Measurements from ENCODE around the gene CALM3. TPM values are rescaled to one million over a fixed set of nuclear protein-coding genes. Genes with fewer than 3 reads are reported as not detected.

CALM3 gene
- total RNA-seq, 1 experiment from 2014 or later: 126 TPM

GRCh38 chr19:46629546-46630025 lies 28.5 kb downstream of the CALM3 start:
- in situ Hi-C loops (cut with HindIII; ENCODE audit: low pct_unique_long_range_greater_than_20kb, low sequenced_read_pairs): no loop called here
- DNase-seq (ENCODE audit: low read depth): no peak

DNA sequence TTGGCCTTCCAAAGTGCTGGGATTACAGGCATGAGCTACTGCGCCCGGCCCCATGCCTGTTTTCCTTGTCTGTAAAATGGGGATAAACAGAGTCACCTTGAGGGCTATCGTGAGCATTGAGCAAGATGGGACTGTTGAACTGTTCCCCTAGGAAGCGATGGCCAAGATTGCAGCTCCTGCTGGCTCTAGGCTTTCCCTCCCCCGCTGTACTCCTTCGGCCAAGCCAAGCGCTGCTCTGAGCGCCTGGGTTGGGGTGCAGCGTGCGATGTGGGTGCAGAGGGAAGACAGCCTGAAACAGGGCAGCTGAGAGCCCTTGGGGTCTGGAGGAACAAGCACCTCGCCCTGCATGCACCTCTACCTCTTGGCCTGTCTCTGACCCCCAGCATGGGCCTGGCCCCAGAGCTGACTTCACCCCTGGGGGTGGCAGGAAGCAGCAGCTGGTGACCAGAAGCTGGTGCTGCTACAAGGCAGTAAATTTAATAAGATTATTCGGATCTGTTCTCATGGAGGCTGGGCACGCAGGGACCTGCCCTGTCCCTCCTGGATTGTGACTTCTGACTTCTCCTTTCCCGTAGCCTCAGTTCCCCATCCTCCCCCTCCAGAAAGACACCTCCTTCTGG lies 29.6 kb downstream of the CALM3 start:
- in situ Hi-C loops (cut with HindIII; ENCODE audit: low pct_unique_long_range_greater_than_20kb, low sequenced_read_pairs): no loop called here
- DNase-seq (ENCODE audit: low read depth): no peak

DNA sequence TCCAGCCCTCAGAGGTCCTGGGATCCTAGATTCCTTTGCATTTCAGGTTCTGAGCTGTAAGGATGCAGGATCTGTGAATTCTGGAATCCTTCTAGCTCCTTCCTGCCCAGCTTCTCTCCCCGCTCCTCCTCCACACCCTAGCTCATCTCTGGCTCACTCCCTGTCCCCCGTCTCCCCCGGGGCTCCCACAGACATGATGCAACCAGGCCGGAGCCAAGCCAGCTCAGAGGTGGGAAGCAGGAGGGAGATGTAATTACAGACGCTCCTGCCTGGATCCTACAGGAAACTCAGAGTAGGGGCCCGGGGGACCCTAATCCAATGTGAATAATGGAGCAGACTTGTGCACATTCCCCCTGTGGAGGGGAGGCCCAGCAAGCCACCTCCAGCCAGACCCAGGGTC lies 30.4 kb downstream of the CALM3 start:
- DNase-seq (ENCODE audit: low read depth): no peak

GRCh38 chr19:46633130-46633529 lies 32.0 kb downstream of the CALM3 start:
- no peak for DNase-seq (ENCODE audit: low read depth)
- in situ Hi-C loops (cut with HindIII; ENCODE audit: low pct_unique_long_range_greater_than_20kb, low sequenced_read_pairs): no loop called here

More for the DNA sequence above, 30.4 kb downstream of the CALM3 start:
- in situ Hi-C loops (cut with HindIII; ENCODE audit: low pct_unique_long_range_greater_than_20kb, low sequenced_read_pairs): no loop called here

GRCh38 chr19:46634045-46634655 lies 33.0 kb downstream of the CALM3 start:
- in situ Hi-C loops (cut with HindIII; ENCODE audit: low pct_unique_long_range_greater_than_20kb, low sequenced_read_pairs): no loop called here
- DNase-seq (ENCODE audit: low read depth): peak; percentile 70

DNA sequence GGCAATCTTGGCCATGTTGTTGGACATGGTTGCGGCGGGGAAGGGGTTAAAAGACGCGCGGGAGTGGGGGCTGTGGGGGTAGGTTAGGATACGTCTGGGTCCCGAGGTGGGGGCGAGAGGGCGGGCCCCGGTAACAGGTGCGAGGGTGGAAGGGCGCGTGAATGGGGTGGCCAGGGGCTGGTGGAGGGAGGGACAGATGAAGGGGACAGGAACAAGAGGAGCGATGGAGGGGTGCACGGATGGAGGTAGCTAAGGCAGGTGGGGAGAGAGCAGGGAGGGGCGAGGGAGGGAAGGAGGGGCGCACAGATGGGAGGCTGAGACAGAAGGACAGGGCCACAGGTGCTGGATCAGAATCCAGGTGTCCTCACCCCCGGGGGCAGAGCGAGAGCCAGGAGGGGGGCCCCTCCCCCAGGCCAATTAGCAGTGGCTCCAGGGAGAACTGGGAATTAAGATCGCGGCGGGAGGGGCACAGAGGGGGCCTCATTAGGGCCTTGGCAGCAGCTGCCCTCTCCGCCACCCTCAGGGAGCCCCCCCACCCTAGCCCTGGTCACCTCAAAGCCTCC lies 33.6 kb downstream of the CALM3 start:
- no peak for DNase-seq (ENCODE audit: low read depth)
- in situ Hi-C loops (cut with HindIII; ENCODE audit: low pct_unique_long_range_greater_than_20kb, low sequenced_read_pairs): no loop called here

DNA sequence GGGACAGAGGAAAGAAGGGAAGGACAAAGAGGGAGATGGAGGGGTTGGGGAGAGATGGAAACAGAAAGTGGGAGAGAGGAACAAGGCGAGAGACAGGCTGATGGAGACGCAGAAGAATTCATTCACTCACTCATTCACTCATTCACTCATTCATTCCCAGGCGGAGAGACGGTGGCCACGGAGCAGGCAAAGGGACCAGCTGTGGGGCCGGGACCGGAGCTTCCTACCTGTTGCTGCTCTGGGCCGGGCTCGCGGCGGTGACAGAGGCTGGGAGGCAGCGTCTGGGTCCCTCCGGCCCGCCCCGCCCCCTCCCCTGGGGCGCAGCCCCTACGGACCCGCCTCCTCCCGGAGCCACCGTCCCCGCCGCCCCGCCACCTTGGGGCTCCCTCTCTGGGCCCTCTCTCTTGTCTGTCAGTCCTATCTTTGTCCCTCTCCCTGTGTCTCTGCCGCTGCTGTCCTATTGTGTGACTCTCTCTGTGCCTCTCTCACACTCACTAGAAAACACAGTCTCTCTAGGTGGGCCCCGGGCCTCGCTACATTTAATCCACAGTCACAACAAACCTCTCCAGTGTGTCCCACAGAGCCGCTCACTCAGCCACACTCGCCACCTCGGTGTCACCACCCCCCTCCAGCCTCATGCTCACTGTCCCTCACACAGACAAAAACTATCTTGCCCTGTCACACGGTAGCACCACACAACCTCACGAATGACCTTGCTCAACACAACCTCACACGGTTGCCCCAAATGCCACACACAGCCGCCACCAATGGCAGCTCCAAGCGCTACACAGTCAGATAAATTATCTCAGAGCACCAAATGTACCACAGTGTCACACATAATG lies 35.0 kb downstream of the CALM3 start, which contains the start of gene GNG8:
GNG8 (minus strand) TSS at position 283 of the 842 bp plus-strand sequence. CDS start 1,520 bp downstream, outside the sequence.
- no peak for DNase-seq (ENCODE audit: low read depth)
- in situ Hi-C loops (cut with HindIII; ENCODE audit: low pct_unique_long_range_greater_than_20kb, low sequenced_read_pairs): no loop called here

DNA sequence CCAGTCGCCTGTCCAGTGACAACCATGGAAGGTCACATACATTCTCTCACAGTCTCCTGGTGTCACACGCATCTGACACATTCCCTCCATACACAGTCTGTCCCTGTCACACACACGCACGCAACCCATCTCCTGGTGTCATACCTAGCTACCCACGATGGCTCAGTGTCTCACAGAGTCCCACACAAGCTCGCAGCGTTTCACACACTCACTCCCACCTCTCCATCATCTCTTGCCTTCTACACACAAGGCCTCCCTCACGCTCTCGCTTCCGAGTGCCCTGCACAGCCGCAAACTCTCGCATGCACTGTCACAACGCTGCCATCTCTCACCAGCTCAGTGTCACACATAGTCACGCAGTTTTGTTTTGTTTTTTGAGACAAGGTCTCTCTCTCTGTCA lies 36.1 kb downstream of the CALM3 start:
- in situ Hi-C loops (cut with HindIII; ENCODE audit: low pct_unique_long_range_greater_than_20kb, low sequenced_read_pairs): no loop called here
- DNase-seq (ENCODE audit: low read depth): no peak

GRCh38 chr19:46639358-46640182 lies 38.4 kb downstream of the CALM3 start:
- DNase-seq (ENCODE audit: low read depth): no peak
- in situ Hi-C loops (cut with HindIII; ENCODE audit: low pct_unique_long_range_greater_than_20kb, low sequenced_read_pairs): no loop called here

DNA sequence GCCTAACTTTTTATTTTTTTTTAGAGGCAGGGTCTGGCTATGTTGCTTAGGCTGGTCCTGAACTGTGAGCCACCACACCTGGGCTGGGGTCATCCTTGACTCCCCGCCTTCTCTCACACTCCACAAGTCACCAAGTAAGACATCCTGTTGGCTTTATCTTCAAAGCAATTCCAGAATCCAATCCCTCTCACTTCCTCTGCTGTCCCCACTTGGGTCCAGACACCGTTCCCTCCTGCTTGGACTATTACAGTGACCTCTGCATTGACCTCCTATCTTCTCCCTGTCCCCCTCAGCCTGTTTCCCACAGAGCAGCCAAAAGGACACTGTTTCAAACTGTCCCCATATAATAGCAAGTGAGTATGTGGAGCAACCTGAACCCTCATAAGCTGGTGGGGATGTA lies 39.5 kb downstream of the CALM3 start:
- in situ Hi-C loops (cut with HindIII; ENCODE audit: low pct_unique_long_range_greater_than_20kb, low sequenced_read_pairs): no loop called here
- DNase-seq (ENCODE audit: low read depth): no peak

- in situ Hi-C loops (cut with HindIII; ENCODE audit: low pct_unique_long_range_greater_than_20kb, low sequenced_read_pairs): no loop called here
- DNase-seq (ENCODE audit: low read depth): no peak
These were observed 43.6 kb downstream of the CALM3 start for GRCh38 chr19:46644720-46645119.

DNA sequence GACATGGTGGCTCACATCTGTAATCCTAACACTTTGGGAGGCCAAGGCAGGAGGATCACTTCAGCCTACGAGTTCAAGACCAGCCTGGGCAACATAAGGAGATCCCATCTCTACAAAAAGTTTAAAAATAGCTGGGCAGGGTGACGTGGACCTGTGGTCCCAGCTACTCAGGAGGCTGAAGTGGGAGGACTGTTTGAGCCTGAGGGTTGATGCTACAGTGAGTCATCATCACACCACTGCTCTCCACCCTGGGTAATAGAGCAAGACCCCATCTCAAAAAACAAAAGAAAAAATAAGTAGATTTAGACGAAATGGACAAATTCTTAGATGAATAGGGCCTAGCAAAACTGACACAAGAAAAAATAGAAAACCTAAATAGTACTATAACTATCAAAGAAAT lies 45.3 kb downstream of the CALM3 start:
- no peak for DNase-seq (ENCODE audit: low read depth)
- in situ Hi-C loops (cut with HindIII; ENCODE audit: low pct_unique_long_range_greater_than_20kb, low sequenced_read_pairs): no loop called here

GRCh38 chr19:46648060-46648960 lies 47.2 kb downstream of the CALM3 start:
- in situ Hi-C loops (cut with HindIII; ENCODE audit: low pct_unique_long_range_greater_than_20kb, low sequenced_read_pairs): no loop called here

DNA sequence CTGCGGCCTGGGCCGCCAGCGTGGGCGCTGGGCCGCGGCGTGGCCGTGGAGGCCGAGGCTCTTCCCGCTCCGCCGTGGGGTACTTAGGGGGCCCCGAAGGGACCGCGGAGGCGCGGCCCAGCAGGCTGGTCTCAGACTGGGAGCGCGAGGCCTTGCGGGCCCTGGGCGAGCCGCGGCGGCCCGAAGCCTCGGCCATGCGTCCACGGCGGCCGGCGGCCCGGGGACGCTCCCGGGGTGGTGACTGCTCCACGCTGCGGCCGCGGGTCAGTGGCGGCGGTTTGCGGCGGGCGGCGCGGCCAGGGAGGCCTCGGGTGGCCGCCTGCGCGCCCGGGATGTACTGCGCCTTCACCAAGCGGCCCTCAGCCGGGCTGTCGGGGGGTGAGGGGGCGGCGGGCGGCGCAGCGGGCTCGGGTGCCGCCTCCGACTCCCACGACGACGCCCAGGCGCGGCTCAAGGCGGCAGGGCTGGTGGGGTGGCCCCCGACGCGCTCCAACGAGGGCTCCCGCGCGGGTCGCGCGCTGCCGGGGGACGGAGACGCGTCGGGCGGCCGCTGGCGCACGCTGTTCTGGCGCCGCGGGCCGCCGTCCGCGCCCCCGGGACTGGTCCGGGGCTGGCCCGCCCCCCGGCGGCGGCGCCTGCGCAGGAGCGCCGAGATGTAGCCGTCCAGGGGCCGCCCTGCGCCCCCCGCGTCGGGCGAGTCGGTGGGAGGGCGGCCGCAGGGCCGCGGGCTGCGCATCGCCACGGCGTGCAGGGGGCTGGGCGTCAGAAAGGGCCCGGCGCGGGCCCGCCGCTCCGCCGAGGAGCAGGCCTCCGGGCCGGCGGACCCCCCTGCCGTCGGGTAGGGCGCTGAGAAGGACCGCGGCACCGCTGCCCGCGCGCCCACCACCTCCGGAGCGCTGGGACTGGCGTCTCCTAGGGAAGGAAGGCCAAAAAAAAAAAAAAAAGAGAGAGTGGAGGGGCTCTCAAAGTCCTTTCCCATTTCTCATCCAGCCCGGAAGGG lies 48.1 kb downstream of the CALM3 start:
- in situ Hi-C loops (cut with HindIII; ENCODE audit: low pct_unique_long_range_greater_than_20kb, low sequenced_read_pairs): no loop called here
- DNase-seq (ENCODE audit: low read depth): no peak

More at GRCh38 chr19:46648060-46648960, 47.2 kb downstream of the CALM3 start:
- no peak for DNase-seq (ENCODE audit: low read depth)

DNA sequence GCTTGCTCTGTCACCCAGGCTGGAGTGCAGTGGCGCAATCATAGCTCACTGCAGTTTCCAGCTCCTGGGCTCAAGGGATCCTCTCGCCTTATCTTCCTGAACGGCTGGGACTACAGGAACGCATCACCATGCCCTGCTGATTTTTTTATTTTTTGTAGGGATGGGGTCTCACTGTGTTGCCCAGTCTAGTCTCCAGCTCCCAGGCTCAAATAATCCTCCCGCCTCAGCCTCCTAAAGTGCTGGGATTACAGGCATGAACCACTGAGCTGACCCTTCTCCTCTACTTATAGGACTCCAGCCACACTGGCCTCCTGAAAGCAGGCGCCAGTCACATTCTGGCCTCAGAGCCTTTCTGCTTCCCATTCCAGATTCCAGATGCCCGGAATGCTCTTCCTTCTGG lies 49.3 kb downstream of the CALM3 start:
- in situ Hi-C loops (cut with HindIII; ENCODE audit: low pct_unique_long_range_greater_than_20kb, low sequenced_read_pairs): no loop called here
- DNase-seq (ENCODE audit: low read depth): no peak

DNA sequence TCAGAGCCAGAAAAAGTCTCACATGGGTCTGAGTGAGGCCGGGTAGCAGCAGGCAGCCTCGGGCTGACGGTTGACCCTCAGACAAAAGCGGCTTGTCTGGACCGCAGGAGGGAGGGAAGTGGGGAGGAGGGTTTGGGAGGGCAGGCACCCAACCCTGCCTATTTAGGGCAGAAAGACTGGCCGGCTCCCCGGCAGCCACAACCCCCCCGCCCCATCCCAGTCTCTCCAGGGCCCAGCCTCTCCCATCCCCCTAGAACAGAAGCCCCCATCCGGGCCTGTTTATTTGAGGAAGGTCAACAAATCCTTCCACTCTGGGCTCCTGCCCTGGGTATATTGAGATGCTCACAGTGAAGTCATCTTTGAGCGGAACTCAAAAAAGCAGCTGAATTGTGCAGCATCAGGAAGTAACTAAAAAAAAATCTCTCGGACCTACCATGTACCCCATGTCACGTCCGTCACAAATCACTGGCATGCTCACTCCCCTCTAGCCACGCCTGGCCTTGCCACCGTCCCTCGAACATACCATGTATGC lies 53.6 kb downstream of the CALM3 start:
- in situ Hi-C loops (cut with HindIII; ENCODE audit: low pct_unique_long_range_greater_than_20kb, low sequenced_read_pairs): no loop called here
- no peak for DNase-seq (ENCODE audit: low read depth)
